GM19455 (cell line): ENCODE data around the gene LYL1.

Experiments
- ATAC-seq: cut with Tn5 transposase; IDR thresholded peaks from one replicate; pipeline ENCODE4 v1.9.1; 2021; ENCODE audit not compliant: unreplicated experiment

The LYL1 gene

GRCh38 chr19:13078381-13078780, 24.3 kb downstream of the LYL1 start:
- ATAC-seq: no peak

- ATAC-seq: no peak
Observed at GRCh38 chr19:13077240-13077639, 25.4 kb downstream of the LYL1 start.

GRCh38 chr19:13076787-13077186, 25.9 kb downstream of the LYL1 start:
- no peak for ATAC-seq

DNA sequence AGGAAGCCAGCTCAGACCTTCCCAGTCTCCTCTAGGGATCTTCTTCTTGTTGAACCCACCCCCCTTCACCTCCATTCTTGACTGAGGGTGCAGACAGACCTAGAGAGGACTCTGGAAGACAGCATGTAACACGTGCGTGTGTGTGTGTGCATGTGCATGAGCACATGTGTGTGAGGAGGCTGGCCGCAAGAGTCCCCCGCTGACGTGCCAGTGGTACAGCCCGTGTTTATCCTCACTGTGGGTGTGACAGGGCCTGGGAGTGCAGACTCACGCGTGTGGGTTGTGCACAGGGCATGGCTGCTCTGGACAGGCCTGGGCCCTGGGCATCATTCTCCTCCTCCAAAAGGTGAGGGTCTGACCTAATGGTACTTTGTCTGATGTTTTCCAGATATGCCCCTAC, 26.3 kb downstream of the LYL1 start:
- no peak for ATAC-seq

DNA sequence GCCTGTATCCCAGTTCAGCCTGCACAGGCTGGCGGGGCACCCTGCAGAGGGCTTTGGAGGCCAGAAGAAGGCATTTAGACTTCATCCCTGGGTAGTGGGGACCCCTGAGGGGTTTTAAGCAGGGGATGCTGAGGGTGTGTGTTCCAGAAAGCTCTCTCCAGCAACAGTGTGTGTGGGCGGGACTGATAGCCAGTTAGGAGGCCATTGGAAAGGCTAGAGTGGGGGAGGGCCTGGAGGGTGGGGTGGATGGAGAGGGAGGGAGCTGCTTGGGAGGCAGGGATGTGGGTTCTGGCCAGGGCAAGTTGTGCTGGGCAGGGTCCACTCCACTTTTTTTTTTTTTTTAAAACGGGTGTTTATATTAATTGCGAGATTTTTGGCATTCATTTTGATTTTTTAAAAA, 28.3 kb downstream of the LYL1 start:
- ATAC-seq: no peak

DNA sequence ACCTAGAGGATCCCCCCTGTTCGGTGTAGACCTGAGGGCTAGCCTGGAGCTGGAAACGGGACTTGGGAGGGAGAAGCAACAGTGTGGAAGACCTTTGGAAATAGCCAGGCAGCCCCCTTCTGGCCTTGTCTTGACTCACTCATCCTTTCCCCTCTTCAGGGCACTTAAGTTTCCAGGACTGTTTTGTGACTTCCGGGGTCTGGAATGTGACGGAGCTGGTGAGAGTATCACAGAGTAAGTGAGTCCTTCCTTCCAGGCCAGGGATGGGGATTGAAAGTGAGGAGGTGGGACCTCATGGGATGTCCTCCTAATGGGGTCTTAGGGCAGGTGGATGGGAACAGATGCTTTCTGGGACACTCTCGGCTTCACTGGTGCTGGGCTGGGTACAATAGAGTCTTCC, 29.4 kb downstream of the LYL1 start:
- no peak for ATAC-seq

- ATAC-seq: no peak
Observed at GRCh38 chr19:13072188-13072908, 30.3 kb downstream of the LYL1 start.

DNA sequence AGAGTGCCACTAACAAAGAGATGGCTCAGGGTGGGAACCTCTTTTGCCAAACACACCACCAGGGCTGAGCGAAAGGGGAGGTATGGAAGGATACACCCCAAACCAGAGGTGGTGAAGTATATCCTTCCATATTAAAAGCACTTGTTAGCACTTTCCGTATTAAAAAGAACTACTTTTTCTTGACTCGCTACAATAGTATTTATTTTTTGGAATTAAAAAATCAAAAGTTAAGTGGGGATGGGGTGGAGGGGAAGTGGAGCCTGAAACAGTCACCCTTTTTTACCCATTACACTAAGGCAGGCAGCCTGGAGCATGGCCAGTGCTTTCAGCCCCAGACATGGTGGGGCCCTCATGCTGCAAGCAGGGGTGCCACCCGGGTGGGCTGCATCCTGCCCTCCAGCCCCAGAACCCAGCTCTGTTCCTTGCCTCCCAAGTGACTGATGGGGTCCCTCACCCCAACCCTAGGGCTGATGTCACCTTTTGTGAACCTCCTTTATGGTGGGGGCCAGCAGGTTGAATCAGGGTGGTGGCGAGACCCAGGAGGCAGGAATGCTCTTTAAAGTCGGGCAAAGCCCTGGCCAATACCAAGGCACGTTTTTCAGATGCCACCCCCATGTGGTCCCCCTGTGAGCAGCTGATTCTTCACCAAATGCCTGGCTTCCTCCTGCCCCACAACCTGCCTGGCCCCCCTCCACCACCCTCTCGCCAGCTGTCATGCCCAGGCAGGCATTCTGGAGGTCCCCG, 31.0 kb downstream of the LYL1 start:
- no peak for ATAC-seq

DNA sequence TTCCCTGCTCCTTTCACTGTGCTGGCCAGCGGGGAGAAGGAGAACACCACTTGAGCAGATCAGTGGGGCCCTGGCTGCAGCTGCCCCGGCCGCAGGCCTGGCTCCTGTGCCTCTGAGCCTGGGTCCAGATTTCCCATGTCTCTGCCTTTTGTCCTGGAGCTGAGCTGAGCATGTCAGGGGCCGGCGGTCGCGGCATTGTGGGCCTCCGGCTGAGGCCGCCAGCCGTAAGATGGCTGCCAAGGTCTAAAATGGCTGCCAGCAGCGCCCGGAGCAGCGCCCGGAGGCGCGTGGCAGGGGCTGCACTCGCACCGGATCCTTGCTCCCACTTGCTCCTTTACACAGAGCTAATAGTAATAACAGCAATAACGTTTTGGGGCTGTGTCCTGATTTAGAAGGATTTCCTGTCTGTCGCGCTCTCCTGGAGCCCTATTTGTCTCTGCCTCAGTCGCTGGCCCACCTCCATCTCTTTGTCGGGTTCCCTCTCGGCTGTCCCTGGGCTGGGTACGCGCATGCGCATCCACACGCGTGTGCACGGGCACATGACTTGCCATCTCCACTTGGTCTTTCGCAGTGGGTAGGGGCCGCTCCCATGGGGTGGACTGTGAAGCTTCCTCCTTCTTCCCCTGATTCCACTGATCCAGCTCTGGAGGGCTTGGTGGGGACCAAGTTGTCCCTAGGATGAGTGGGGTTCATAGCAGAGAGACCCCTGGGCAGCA, 32.1 kb downstream of the LYL1 start:
- ATAC-seq: no peak

GRCh38 chr19:13069415-13070359, 33.0 kb downstream of the LYL1 start:
- no peak for ATAC-seq

DNA sequence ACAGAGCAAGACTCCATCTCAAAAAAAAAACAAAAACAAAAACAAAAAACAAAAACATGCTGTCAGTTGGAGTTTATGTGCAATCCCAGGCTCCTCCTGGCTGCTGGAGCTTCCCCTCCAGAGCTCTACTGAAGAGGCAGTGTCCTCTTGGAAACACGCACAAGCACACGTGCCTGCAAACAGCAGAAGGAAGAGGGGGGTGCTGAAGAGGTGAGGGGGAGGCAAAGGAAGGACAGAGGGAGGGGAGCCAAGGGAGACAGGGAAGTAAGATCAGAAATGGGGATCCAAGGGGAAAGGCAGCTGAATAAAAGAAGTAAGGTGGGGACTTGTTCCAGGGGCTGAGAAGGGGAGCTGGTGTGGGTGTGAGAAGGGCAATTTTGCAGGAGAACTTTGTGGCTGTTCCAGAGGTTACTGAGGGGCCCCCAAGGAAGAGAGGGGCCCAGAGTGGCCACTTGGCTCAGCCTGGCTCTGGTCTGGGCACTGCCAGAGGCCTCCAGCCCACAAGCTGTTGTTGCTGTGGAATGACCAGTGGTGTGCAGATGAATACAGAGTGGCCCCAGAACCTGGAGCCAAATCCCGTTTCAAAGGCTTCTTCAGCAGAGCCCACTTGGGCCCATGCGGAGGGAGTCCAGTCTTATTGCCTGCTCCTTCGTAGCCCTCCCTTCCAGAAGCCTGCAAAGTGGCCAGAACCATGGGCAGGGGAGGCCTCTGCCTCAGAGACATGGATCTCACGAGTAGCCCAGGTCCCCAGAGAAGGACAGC, 34.4 kb downstream of the LYL1 start:
- no peak for ATAC-seq

DNA sequence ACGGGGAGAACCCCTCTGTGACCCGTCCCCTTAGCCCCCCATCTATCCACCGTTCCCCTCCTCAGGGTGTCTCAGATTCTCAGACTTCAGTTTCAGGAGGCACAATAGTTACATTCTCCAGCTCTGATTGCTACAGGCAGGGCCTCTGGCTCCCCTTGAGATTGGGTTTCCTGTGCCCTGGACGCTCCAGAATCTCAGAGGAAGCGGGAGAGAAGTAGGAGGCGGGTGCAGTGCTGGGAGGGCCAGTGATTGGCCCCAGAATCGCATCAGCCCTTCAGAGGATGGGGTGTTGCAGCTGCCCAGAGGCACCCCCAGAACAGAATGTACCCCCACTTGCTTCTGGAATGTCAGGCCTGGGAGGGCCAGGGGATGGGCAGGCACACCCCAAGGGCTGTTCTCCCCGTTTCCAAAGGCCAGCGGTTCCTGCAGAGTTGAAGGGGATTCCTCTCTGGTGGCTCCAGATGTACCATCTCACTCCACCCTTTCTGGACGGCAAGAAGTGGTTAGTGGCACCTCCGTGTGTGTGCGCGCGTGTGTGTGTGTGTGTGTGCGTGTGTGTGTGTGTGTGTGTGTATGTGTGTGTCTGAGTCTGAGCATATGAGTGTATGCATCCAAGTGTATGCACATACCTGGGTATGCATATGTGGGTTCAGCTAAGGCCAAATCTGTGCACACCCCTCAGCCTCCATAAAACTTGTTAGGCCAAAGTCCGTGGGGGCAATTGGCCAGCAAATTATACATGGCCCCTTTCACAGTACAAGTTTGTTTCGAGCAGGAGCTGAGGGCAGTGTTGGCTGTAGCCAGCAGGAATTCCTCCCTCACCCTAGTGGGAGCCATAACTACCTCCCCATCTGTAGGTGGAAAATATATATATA, 35.5 kb downstream of the LYL1 start:
- no peak for ATAC-seq

- no peak for ATAC-seq
Observed at GRCh38 chr19:13066226-13066625, 36.4 kb downstream of the LYL1 start.

DNA sequence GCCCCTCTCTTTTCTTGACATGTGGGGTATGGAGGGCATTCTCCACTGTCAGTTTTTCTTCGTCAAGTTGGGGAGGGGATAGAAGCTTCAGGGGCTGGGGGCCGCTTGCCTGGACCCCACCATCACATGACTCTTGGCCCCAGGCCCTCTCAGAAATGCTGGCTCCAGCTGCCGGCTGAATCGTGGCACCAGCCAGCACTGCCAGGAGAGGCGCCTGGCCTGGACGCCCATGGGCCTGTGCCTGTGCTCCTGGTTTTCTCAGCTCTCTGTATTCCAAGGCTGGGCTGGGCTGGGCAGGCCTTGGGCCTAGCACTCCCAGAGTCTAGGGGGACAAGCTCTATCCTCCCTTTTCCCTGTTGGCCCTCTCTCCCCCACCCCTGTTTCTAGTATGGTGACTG, 38.6 kb downstream of the LYL1 start:
- ATAC-seq: no peak

GRCh38 chr19:13063461-13064091, 39.1 kb downstream of the LYL1 start:
- ATAC-seq: no peak

DNA sequence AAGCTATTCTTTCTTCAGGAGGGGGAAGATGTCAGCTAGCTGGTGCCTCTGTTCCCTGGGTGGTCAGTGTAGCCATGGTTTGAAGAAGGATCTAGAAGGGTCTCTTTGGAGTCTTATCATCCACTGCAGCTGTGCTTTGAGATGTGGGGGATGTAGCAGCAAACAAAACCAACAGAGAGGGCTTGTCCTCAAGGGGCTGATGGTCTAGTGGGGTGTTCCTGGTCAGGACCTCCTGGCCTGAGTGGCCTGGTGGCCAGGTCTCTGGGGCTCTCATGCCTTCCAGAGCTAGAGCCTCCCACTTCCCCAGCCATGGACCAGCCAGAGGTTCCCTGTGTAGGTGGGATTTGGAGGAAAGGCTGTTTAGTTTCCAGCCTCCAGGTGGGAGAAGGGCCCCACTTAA, 40.3 kb downstream of the LYL1 start:
- no peak for ATAC-seq

- ATAC-seq: no peak
Observed at GRCh38 chr19:13060964-13061927, 41.4 kb downstream of the LYL1 start.
